SK-N-SH treated with all-trans-retinoic acid at 6 μM for 48 hours (cell line): ENCODE data around the gene TRIB2.

ENCODE experiments used
- CSDC2 ChIP-seq: fragments of 250-450 bp; sonication (Bioruptor Pico); IDR thresholded peaks from 2 replicates; pipeline ENCODE4 v1.5.0; 2020; ENCODE audit warnings: mild to moderate bottlenecking, moderate library complexity
- ZC3H10 ChIP-seq: fragments of 250-450 bp; sonication (Bioruptor Pico); IDR thresholded peaks from 2 replicates; pipeline ENCODE4 v1.5.1; 2021; ENCODE audit warnings: mild to moderate bottlenecking, moderate library complexity

GRCh38 chr2:12674644-12675328, 42.0 kb upstream of the TRIB2 start:
- TF ChIP-seq CSDC2, result no peak
- no peak for TF ChIP-seq ZC3H10 (CRISPR knock-in tag)
